Measurements from ENCODE around the gene AGBL4. TPM values are rescaled to one million over a fixed set of nuclear protein-coding genes. Genes with fewer than 3 reads are reported as not detected.

Gene AGBL4
- total and polyA plus RNA-seq, 2 of the 4 experiments (the other 2 are of a cell fraction), result not detected

DNA sequence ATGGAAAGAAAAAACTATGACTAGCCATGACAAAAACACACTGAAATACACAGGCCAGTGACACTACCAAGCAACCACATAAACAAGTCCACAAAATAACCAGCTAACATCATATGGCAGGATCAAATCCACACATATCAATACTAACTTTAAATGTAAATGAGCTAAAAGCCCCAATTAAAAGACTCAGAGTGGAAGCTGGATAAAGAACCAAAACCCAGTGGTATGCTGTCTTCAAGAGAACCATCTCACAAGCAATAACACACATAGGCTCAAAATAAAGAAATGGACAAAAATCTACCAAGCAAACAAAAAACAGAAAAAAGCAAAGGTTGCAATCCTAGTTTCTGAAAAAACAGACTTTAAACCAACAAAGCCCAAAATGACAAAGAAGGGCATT lies 770.8 kb downstream of the AGBL4 start:
- ATAC-seq (ENCODE audit: low read depth), result no peak
- H4K8ac ChIP-seq (ENCODE audit: low read depth in 2 of 2, low read length in 2 of 2), result no peak overlapping the region
- dilution Hi-C loops (cut with HindIII; ENCODE audit: low sequenced_read_pairs, unreplicated experiment) (no loop called here), intact Hi-C loops (cut with micrococcal nuclease) (loop anchor here (1.0 kb wide), 1 partner anchor 11 kb away; no protein-coding TSS in a partner anchor), in situ Hi-C loops (cut with MboI; ENCODE audit: low sequenced_read_pairs) (no loop called here)
- H3K23ac ChIP-seq (ENCODE audit: low read depth, low read length), result no peak overlapping the region
- H2BK15ac ChIP-seq (ENCODE audit: low read depth, low read length), result no peak overlapping the region
- H4K20me1 ChIP-seq (ENCODE audit: insufficient read depth, low read length), result no peaks in the 10 kb centered on the region
- H2BK20ac ChIP-seq (ENCODE audit: low read depth, low read length), result no peak overlapping the region
- no peak overlapping the region for H3K9ac ChIP-seq (ENCODE audit: low read depth, low read length)
- H3K4me2 ChIP-seq (ENCODE audit: low read depth, low read length), result no peak overlapping the region
- H3K79me1 ChIP-seq (ENCODE audit: low read depth in 1 of 2, low read length in 2 of 2), result no peaks in the 10 kb centered on the region
- ChIA-PET POLR2A (ENCODE audit: unreplicated experiment) (no interaction called here), CTCF (no interaction called here)
- no peak overlapping the region for H4K5ac ChIP-seq (ENCODE audit: low read depth, low read length)
- H3K27me3 ChIP-seq (ENCODE audit: control insufficient read depth, insufficient read depth, low read length), result no peaks in the 10 kb centered on the region
- H2BK120ac ChIP-seq (ENCODE audit: low read depth, low read length), result no peak overlapping the region
- TF ChIP-seq MAZ (IDR thresholded peaks at IDR 0.05; ENCODE audit: borderline replicate concordance, low read depth, low read length), result no peak
- no peak for TF ChIP-seq NFE2L2 (IDR thresholded peaks at IDR 0.05; ENCODE audit: low read depth, low read length)
- H2AFZ ChIP-seq (replicated peaks; ENCODE audit: low read length, poor library complexity), result no peak overlapping the region
- no peaks in the 10 kb centered on the region for H3K36me3 ChIP-seq (ENCODE audit: control insufficient read depth, insufficient read depth, low read length)
- no peak overlapping the region for H4K91ac ChIP-seq (ENCODE audit: insufficient read depth, low read depth, low read length)
- no peak overlapping the region for H3K14ac ChIP-seq (replicated peaks; ENCODE audit: low read depth, low read length)
- no peak overlapping the region for H3K27ac ChIP-seq (ENCODE audit: insufficient read depth, low read length)
- no peaks in the 10 kb centered on the region for H3K9me1 ChIP-seq (ENCODE audit: insufficient read depth, low read length)
- no TSS peak for BruUV-seq (replicated peaks)
- H2AK9ac ChIP-seq (replicated peaks; ENCODE audit: low read depth, low read length, poor library complexity), result no peak overlapping the region
- no peak overlapping the region for H3K4me3 ChIP-seq (ENCODE audit: insufficient read depth, low read depth, low read length)
- peaks cover 10% of the 10 kb centered on the region for H3K9me3 ChIP-seq (ENCODE audit: control insufficient read depth, insufficient read depth, low read length)
- no peak overlapping the region for H2AK5ac ChIP-seq (ENCODE audit: low read depth, low read length)
- H3K4ac ChIP-seq (ENCODE audit: low read depth, low read length), result no peak overlapping the region
- H3K4me1 ChIP-seq (ENCODE audit: control insufficient read depth, insufficient read depth, low read length), result no peaks in the 10 kb centered on the region
- DNase-seq, result no peak
- no peak overlapping the region for H3K56ac ChIP-seq (ENCODE audit: extremely low read depth, insufficient read depth, low read length)
- H2BK5ac ChIP-seq (ENCODE audit: low read depth, low read length, poor library complexity, severe bottlenecking), result no peak overlapping the region
- H3K18ac ChIP-seq (ENCODE audit: low read depth, low read length), result no peak overlapping the region
